SJCRH30 (cell line): ENCODE results near the gene RASA3. TPM values are rescaled to one million over a fixed set of nuclear protein-coding genes. Genes with fewer than 3 reads are reported as not detected.
A peak's percentile ranks its signal among the peaks of the same experiment; 100 is the strongest.

ENCODE experiments used
- DNase-seq, 2 experiments: peaks; one replicate each; pipeline ENCODE4 v3.0.0-alpha.2; 2015 to 2020
- H3K27ac ChIP-seq: fragments of 250-450 bp; sonication (Bioruptor Pico); 2 replicates; pipeline ENCODE4 v1.5.1; 2020; ENCODE audit warnings: mild to moderate bottlenecking, moderate library complexity
- H3K27me3 ChIP-seq: fragments of 250-450 bp; sonication (Bioruptor Pico); 2 replicates; pipeline ENCODE4 v1.5.1; 2020; ENCODE audit warnings: mild to moderate bottlenecking, moderate library complexity
- H3K36me3 ChIP-seq: fragments of 250-450 bp; sonication (Bioruptor Pico); 2 replicates; pipeline ENCODE4 v1.5.1; 2020; ENCODE audit warnings: mild to moderate bottlenecking, moderate library complexity
- H3K4me1 ChIP-seq: fragments of 250-450 bp; sonication (Bioruptor Pico); 2 replicates; pipeline ENCODE4 v1.5.1; 2020; ENCODE audit warnings: mild to moderate bottlenecking, moderate library complexity
- H3K4me3 ChIP-seq: fragments of 250-450 bp; sonication (Bioruptor Pico); 2 replicates; pipeline ENCODE4 v1.5.1; 2020; ENCODE audit warnings: mild to moderate bottlenecking, moderate library complexity
- H3K9me3 ChIP-seq: fragments of 250-450 bp; sonication (Bioruptor Pico); replicated peaks from 2 replicates; pipeline ENCODE4 v1.5.1; 2020; ENCODE audit warnings: mild to moderate bottlenecking, moderate library complexity
- total RNA-seq: library from RNA; depleted of rRNA; stranded (reverse); fragments of >200 nt; shearing (Covaris generic); gene quantifications from 2 replicates; pipeline ENCODE4 v1.2.3, GENCODE V29; 2014

RASA3 gene
- total RNA-seq, 1 experiment from 2014 or later, result 20.5 TPM

DNA sequence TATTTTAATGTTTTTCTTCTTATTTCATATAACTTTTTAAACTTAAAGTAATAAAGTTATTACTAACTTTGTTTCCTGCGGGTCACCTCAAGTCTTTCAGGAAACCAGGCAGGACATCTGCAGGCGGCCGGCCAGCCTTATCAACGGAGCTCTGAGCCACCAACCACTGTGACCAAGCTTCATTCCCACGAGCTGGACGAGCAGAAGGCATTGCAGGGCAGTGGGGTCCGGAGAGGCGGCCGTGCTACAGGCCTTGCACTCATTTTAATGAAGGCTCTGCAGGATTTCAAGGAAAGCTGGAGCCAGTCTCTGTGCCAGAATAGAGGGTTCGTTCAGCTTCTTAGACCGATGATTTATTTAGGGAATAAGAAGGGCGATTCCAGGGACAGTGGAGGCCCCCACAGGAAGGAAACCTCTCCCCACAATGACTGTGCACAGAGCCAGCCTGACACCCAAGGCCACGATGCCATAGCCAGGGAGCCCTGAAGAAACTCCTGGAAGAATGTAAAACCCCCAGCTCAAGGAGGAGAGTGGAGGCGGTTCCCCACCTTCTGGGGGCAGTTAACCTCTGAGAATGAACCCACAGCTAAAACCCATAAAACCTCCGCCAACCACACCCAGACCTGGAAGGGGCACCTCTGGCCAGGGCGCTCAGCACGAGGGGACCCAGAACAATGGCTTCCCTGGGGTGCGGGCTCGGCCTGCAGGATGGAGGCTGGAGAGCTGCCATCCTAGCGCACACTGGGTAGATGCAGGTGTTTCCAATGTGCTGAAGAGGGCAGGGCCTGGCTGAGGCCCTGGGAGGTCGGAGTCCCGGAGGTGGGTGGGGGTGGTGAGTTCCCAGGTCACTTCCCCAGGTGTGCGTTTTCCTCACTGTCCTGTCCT, 75.0 kb downstream of the RASA3 start:
- H3K36me3 ChIP-seq, result no peaks in the 10 kb centered on the region
- H3K27ac ChIP-seq, result no peak overlapping the region
- no peaks in the 10 kb centered on the region for H3K27me3 ChIP-seq
- H3K9me3 ChIP-seq, result no peaks in the 10 kb centered on the region
- no peak for DNase-seq
- H3K4me1 ChIP-seq, result no peaks in the 10 kb centered on the region
- H3K4me3 ChIP-seq, result no peak overlapping the region

DNA sequence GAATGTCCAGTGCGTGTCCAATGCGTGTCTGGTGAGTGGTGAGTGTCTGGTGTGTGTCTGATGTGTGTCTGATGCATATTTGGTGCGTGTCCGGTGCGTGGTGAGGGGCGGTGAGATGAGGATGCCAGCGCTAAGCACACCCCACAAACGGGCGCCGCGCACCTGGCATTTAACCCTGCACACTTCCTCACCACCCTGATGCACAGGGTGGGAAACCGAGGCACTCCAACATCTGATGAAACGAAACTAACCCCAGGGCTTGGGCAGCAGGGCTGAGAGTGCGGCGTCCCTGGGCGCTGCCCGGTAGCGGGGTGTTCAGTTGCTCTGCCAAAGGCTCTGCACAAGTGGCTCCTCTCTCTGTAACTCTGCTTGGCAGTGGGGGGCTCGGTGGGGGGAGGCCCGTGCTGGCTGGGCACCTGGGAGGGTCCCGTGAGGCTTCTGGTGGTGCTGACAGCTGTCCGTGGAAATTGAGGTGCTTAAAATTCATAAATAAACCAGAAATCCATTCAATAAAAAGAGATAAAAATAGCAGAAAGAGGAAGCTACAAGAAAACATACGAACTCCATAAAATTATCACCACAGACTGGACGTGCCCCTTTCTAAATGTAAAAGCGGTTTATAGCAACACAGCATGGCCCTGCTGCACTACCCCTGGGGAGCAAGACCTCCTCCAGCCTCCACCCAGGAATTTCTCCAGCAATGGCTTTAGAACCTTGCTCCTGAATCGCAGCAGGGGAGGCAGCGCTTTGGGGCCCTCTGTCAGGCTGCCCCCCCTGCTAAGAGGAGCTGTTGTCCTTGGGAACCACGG, 76.0 kb downstream of the RASA3 start:
- no peak overlapping the region for H3K27ac ChIP-seq
- no peak for DNase-seq
- H3K27me3 ChIP-seq, result no peaks in the 10 kb centered on the region
- no peak overlapping the region for H3K4me3 ChIP-seq
- H3K9me3 ChIP-seq, result no peaks in the 10 kb centered on the region
- no peaks in the 10 kb centered on the region for H3K4me1 ChIP-seq
- H3K36me3 ChIP-seq, result no peaks in the 10 kb centered on the region

DNA sequence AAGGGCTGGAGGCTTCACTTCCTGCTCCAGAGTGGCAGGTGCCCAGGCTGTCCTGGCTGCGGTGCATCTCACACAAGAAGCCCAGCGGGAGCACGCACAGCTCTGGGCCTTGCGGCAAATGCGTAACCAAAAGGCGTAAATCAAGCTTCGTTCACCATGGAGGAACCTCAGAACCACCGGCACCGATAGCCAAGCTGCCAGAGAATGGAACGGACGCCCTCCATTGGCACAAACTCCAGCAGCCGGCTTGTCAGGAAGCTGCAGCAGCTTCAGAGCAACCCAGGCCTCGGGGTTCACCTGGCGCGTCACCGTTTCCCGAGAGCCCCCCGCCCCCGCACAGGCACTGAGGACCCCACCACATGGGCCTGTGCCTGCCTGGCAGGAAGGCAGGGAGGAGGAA, 76.7 kb downstream of the RASA3 start:
- Histone ChIP-seq H3K4me1 (no peaks in the 10 kb centered on the region), H3K9me3 (no peaks in the 10 kb centered on the region), H3K27ac (no peak overlapping the region), H3K4me3 (no peak overlapping the region), H3K36me3 (no peaks in the 10 kb centered on the region), H3K27me3 (no peaks in the 10 kb centered on the region)
- no peak for DNase-seq

DNA sequence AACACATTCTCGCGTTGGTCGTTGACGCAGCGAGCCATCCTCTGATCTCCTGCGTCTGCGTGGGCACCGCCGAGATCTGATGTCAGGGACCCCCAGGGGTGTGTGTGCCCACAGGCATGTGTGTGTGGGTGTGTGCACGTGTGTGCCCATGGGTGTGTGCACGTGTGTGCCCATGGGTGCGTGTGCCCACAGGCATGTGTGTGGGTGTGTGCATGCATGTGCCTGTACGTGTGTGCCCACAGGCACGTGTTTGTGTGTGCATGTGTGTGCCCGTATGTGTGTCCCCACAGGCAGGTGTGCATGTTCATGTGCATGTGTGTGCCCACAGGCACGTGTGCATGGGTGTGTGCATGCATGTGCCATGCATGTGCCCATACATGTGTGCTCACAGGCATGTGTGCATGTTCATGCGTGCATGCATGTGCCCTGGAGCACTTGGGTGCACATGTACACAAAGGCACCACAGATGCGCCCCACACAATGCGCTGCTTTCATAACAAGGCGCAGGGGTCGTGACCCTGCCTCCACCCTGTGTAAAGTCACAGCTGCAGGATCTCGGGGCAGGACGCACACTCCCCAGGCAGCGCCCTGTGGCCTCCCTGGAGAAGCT, 77.5 kb downstream of the RASA3 start:
- H3K36me3 ChIP-seq, result no peaks in the 10 kb centered on the region
- no peaks in the 10 kb centered on the region for H3K4me1 ChIP-seq
- H3K4me3 ChIP-seq, result no peak overlapping the region
- no peak overlapping the region for H3K27ac ChIP-seq
- no peak for DNase-seq
- H3K9me3 ChIP-seq, result no peaks in the 10 kb centered on the region
- no peaks in the 10 kb centered on the region for H3K27me3 ChIP-seq

DNA sequence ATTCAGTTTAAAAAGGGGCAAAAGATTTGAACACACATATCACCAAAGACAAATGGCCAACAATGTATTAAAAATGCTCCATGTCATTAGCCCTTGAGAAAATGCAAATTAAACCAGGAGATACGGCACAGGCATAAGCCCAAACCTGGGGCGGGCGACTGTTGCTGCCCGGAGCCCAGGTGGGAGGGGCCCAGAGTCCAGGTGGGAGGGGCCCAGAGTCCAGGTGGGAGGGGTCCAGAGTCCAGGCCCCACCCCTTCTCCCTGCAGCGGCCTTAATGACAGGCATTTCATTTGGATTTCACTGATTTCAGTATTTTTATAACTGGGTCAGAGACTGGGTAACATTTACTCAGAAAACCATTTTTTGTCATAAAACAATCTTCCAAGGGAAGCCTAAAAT, 78.2 kb downstream of the RASA3 start:
- H3K36me3 ChIP-seq, result no peaks in the 10 kb centered on the region
- DNase-seq, result no peak
- no peak overlapping the region for H3K4me3 ChIP-seq
- H3K27me3 ChIP-seq, result no peaks in the 10 kb centered on the region
- H3K27ac ChIP-seq, result no peak overlapping the region
- H3K4me1 ChIP-seq, result no peaks in the 10 kb centered on the region
- H3K9me3 ChIP-seq, result no peaks in the 10 kb centered on the region

DNA sequence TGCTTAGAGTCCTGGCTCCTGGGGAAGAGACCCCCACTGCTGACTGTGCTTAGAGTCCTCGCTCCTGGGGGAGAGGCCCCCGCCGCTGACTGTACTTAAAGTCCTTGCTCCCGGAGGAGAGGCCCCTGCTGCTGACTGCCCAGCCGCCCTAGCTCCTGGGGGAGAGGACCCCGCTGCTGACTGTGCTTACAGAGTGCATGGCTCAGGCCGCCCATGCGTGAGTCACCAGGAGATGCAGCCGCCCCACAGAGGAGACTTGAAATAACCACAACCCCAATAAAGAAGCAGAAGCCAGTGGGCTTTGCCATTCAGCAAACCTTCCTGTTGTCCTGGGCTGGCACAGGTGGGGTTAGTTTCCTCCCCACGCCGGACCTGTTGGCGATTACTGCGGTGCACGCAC, 79.4 kb downstream of the RASA3 start:
- no peak for DNase-seq
- no peaks in the 10 kb centered on the region for H3K9me3 ChIP-seq
- H3K27ac ChIP-seq, result no peak overlapping the region
- no peaks in the 10 kb centered on the region for H3K4me1 ChIP-seq
- no peak overlapping the region for H3K4me3 ChIP-seq
- H3K27me3 ChIP-seq, result no peaks in the 10 kb centered on the region
- H3K36me3 ChIP-seq, result no peaks in the 10 kb centered on the region

DNA sequence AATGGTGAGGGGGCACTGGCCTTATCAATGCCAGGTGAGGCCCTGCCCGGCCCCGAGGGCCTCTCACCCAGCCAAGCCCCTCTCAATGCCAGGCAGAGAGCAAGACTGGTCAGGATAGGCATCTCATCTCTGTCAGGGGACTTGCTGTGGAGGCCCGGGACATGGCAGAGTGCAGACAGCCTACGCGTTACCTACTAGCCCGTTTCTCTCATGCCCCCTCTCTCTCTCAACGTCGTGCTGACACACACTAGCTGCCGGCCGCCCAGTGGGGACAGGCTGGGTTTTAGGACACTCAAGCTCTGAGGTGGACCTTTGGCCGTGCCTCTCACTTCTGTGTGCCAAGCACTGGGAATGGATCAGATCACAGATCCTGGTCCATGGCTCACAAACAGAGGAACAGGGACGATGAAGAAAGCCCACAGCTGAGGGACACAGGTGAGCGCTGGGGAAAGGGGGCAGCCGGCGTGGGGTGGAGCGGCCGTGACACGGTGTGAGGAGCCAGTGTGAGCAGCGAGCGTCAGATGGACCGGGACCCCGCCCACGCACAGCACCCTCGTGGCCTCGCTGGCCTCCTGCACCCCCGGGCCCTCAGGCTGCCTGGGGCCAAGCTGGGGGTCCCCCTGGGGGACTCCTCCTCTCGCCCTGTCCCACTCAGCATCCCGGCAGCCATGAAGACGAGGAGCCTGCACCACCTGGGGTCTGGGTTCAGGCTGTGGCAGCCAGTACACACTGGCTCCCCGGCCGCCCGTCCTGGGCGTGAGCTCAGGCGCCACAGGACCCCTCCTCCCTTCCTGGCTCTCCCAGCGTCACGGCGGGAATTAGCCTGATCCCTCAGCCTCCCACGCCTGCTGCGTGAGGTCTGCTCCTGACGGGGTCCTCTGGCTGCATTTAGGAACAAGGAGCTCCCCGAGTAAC, 81.6 kb downstream of the RASA3 start:
- Histone ChIP-seq H3K36me3 (no peaks in the 10 kb centered on the region), H3K27me3 (no peaks in the 10 kb centered on the region), H3K4me1 (no peaks in the 10 kb centered on the region), H3K27ac (no peak overlapping the region), H3K9me3 (no peaks in the 10 kb centered on the region), H3K4me3 (no peak overlapping the region)
- DNase-seq, result no peak

DNA sequence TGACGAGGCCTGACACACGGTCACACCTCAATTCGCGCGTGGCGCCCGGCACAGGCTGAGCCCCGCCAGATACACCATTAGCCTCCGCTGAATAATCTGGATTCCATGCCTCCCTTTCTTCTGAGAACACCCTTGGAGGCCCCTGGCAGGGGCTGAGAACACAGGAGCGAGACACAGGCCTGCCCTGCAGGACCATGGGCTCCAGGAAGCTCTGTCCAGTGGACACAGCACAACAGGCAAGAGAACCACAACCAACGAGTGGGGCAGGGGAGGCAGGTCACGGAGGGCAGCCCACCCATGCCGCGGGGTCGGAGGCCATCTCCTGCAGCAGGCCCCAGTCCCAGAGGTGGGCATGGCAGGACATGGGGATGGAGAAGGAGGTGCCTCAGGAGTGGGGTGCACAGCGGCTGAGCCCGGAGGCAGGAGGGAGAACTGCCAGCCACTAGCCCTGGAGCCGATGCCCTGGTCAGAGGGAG, 82.8 kb downstream of the RASA3 start:
- no peak for DNase-seq
- Histone ChIP-seq H3K4me3 (no peak overlapping the region), H3K27me3 (no peaks in the 10 kb centered on the region), H3K36me3 (no peaks in the 10 kb centered on the region), H3K9me3 (no peaks in the 10 kb centered on the region), H3K4me1 (no peaks in the 10 kb centered on the region), H3K27ac (no peak overlapping the region)

DNA sequence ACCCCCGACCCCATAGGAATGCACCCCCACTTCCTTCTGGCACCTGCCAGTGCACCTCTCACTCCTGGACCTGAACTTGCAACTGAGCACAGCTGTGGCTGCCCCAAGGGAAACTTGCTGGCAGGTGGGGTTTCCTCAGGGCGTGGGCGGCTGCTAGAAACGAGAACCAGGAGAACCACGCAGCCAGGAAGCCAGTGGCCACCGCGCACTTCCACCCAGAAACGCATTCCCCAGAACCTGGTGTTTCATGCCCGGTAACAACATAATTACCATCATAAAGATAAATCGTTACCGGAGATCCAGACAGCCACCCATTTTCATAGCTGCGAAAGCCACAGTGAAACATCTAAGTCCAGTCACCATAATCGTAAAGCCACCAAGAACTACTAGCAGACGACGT, 83.4 kb downstream of the RASA3 start:
- no peaks in the 10 kb centered on the region for H3K36me3 ChIP-seq
- H3K9me3 ChIP-seq, result no peaks in the 10 kb centered on the region

DNA sequence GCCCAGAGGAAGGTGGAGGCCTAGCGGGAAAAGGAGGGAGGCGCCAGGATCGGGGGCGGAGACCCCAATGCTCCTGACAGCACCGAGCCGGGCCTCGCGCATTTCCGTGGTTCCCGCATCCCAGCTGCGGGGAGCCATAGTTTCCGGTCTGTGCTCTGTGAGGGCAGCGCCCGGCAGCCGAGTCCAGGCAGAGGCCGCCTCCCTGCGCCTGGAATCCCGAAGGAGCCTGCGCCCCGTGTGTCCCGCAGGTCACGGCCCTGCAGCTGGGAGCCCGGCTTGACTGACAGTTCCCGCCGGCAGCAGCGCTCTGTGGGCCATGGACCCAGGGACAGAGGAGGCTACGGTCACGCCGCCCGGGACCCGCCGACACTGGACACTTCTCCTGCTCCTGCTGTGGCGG, 84.0 kb downstream of the RASA3 start:
- Histone ChIP-seq H3K27ac (no peak overlapping the region), H3K4me3 (no peak overlapping the region), H3K4me1 (no peaks in the 10 kb centered on the region), H3K27me3 (no peaks in the 10 kb centered on the region), H3K36me3 (no peaks in the 10 kb centered on the region), H3K9me3 (no peaks in the 10 kb centered on the region)
- DNase-seq, result no peak

More for the DNA sequence above, 83.4 kb downstream of the RASA3 start:
- no peak for DNase-seq
- no peaks in the 10 kb centered on the region for H3K4me1 ChIP-seq
- H3K27ac ChIP-seq, result no peak overlapping the region
- no peaks in the 10 kb centered on the region for H3K27me3 ChIP-seq
- H3K4me3 ChIP-seq, result no peak overlapping the region

DNA sequence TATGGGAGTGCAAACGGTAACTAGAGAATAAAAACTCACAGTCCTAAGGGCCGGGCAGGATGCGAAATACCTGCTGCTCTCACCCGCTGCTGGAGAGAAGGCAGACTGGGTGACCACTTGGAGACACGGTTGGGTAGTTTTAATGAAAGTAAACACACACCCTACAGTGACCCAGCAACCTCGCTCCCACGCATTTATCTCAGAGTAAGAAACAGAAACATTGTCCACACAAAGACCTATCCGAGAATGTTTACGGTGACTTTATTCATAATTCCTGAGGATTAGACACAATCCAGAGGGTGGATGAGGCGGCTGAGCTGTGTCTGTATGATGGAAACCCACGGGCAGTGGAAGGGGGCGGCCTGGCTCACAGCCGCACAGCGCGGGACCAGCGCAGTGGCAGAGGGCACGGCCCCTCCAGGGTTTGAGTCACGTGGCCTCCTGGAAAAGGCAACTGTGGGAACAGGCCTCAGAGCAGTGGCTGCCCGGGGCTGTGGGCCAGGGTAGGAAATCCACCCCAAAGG, 85.0 kb downstream of the RASA3 start:
- DNase-seq, result peak; percentile 54 to 62

DNA sequence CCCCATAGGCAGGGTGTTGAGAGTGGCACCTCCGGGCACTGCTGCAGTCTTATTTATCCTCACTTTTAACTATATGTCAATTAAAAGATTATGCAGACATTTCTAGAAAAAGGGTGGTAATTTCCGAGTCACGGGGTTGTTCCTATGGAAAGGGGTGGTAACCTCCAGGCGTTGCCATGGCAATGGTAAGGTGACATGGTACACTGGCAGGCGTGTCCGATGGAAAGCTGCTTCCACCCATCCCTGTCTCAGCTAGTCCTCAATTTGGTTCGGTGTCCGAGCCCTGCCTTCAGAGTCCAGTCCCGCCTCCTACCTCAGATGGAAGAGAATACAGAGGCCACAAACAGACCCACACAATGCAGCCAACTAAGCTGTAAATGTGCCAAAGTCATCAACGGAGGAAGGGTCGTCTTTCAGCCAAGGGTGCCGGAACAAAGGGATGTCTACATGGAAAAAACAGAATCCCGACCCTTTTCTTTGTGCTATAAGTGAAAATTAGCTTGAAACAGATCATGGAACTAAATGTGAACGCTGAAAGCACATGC, 85.9 kb downstream of the RASA3 start:
- Histone ChIP-seq H3K27ac (peak overlapping the region; percentile 54; the same call in 1 of the 2 replicates), H3K27me3 (no peaks in the 10 kb centered on the region), H3K4me1 (no peaks in the 10 kb centered on the region), H3K36me3 (no peaks in the 10 kb centered on the region), H3K4me3 (no peak overlapping the region), H3K9me3 (no peaks in the 10 kb centered on the region)
- no peak for DNase-seq

More for the DNA sequence above, 85.0 kb downstream of the RASA3 start:
- Histone ChIP-seq H3K4me3 (peak overlapping the region; percentile 15; the same call in 1 of the 2 replicates), H3K36me3 (no peaks in the 10 kb centered on the region), H3K9me3 (no peaks in the 10 kb centered on the region), H3K27ac (peak overlapping the region; percentile 54), H3K4me1 (no peaks in the 10 kb centered on the region), H3K27me3 (no peaks in the 10 kb centered on the region)

DNA sequence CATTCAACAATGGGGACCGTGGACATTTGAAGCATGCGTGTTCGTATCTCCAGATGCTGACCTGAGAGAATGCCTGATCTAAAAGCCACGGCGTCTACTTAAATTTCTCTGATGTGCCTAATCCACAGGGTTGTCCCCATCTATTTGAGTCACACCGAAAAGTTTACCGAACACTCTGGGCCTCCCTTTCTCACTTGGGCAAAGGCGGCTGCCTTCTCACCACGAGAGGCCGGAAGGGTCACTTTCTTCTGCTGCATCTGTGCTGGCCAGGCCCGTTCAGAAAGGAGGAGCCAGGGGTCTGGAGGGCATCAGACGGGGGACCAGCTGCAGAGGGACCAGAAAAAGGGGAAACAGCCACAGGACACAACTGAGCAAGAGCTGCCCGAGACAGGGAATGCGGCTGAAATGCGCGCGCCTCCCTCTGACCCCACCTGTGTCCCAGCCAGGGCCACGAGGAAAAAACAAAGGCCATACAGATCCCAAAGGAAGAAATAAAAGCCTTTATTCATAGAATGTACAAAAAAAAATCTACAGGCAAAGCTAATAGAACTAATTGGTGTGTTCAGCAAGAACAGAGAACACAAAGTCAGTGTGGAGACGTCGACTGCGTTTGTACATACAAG, 87.2 kb downstream of the RASA3 start:
- no peak overlapping the region for H3K4me3 ChIP-seq
- no peaks in the 10 kb centered on the region for H3K9me3 ChIP-seq
- H3K36me3 ChIP-seq, result no peaks in the 10 kb centered on the region
- H3K27me3 ChIP-seq, result no peaks in the 10 kb centered on the region
- no peak for DNase-seq
- no peak overlapping the region for H3K27ac ChIP-seq
- no peaks in the 10 kb centered on the region for H3K4me1 ChIP-seq
